SIG-M5 (cell line): ENCODE measurements around the gene FAM217B.

Experiments used
- DNase-seq: peaks from one replicate; lab custom pipeline; 2025; lab: John Stamatoyannopoulos, UW

The FAM217B gene

GRCh38 chr20:59976156-59976782 lies 36.1 kb downstream of the FAM217B start:
- DNase-seq = no peak

GRCh38 chr20:59977086-59977485 lies 36.9 kb downstream of the FAM217B start:
- no peak for DNase-seq

- no peak for DNase-seq
These were observed 42.9 kb downstream of the FAM217B start for GRCh38 chr20:59983076-59983475.

- peak; percentile 23 for DNase-seq
These were observed 44.4 kb downstream of the FAM217B start for GRCh38 chr20:59984541-59984940.

GRCh38 chr20:59985164-59985563 lies 45.0 kb downstream of the FAM217B start:
- DNase-seq = no peak

- no peak for DNase-seq
These were observed 45.7 kb downstream of the FAM217B start for GRCh38 chr20:59985864-59986263.

- no peak for DNase-seq
These were observed 46.9 kb downstream of the FAM217B start for GRCh38 chr20:59987135-59987534.

- no peak for DNase-seq
These were observed 48.0 kb downstream of the FAM217B start for GRCh38 chr20:59988141-59988540.

- DNase-seq = no peak
These were observed 52.4 kb downstream of the FAM217B start for GRCh38 chr20:59992526-59993084.

GRCh38 chr20:59993736-59994430 lies 53.7 kb downstream of the FAM217B start:
- no peak for DNase-seq

- DNase-seq = no peak
These were observed 54.5 kb downstream of the FAM217B start for GRCh38 chr20:59994697-59995122.

GRCh38 chr20:59996108-59996507 lies 55.9 kb downstream of the FAM217B start:
- DNase-seq = no peak

GRCh38 chr20:59997896-59998295 lies 57.7 kb downstream of the FAM217B start:
- no peak for DNase-seq
